HG03108 (cell line): Measurements from ENCODE around the gene SLC35E3.
"Not testable (repeated sequence)": the region's sequence is repeated elsewhere in the genome, so short reads cannot be mapped to it uniquely, and the experiment has no call there.

Experiments
- ATAC-seq: cut with Tn5 transposase; IDR thresholded peaks from one replicate; pipeline ENCODE4 v1.9.1; 2021; ENCODE audit warnings: moderate library complexity; ENCODE audit not compliant: unreplicated experiment

Gene SLC35E3

GRCh38 chr12:68793975-68794652 is 48.1 kb downstream of the SLC35E3 start:
- ATAC-seq = no peak

- no peak for ATAC-seq
Measured at GRCh38 chr12:68794653-68795251, 48.8 kb downstream of the SLC35E3 start.

- ATAC-seq = no peak
Measured at GRCh38 chr12:68796399-68796798, 50.4 kb downstream of the SLC35E3 start.

- ATAC-seq = no peak
Measured at GRCh38 chr12:68798882-68799234, 52.9 kb downstream of the SLC35E3 start.

GRCh38 chr12:68800294-68800693 is 54.3 kb downstream of the SLC35E3 start:
- ATAC-seq = no peak

GRCh38 chr12:68801124-68801523 is 55.1 kb downstream of the SLC35E3 start:
- ATAC-seq = not testable (repeated sequence)

DNA sequence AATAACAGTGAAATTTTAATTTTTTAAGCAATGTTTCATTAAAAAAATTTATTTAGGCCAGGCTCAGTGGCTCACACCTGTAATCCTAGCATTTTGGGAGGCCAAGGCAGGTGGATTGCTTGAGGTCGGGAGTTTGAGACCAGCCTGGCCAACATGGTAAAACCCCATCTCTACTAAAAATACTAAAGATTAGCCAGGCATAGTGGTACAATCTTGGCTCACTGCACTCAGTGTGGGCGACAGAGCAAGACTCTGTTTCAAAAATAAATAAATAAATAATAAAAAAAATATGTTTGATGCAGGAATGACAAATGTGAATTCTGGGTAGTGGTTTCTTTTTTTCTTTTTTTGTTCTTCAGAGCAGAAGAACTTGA is 56.4 kb downstream of the SLC35E3 start:
- ATAC-seq = not testable (repeated sequence)

DNA sequence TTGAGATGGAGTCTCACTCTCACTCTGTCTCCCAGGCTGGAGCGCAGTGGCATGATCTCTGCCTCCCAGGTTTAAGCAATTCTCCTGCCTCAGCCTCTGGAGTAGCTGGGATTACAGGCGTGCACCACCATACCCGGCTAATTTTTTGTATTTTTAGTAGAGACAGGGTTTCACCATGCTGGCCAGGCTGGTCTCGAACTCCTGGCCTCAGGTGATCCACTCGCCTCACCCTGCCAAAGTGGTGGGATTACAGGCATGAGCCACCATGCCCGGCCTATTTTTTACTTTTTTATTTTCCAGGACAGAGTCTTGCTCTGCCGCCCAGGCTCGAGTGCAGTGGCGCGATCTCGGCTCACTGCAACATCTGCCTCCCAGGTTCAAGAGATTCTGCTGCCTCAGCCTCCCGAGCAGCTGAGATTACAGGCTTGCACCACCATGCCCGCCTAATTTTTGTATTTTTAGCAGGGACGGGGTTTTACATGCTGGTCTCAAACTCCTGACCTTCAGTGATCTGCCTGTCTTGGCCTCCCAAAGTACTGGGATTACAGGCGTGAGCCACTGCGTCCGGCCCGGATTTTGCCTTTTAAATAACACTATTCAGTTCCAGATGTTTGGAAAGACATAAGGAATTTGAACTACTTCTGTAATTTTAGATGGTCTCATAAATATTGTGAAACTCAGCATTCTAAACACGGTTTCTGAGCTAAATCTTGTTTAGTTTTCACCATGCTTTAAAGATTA is 57.1 kb downstream of the SLC35E3 start:
- not testable (repeated sequence) for ATAC-seq

- ATAC-seq = no peak
Measured at GRCh38 chr12:68803948-68804656, 58.1 kb downstream of the SLC35E3 start.

DNA sequence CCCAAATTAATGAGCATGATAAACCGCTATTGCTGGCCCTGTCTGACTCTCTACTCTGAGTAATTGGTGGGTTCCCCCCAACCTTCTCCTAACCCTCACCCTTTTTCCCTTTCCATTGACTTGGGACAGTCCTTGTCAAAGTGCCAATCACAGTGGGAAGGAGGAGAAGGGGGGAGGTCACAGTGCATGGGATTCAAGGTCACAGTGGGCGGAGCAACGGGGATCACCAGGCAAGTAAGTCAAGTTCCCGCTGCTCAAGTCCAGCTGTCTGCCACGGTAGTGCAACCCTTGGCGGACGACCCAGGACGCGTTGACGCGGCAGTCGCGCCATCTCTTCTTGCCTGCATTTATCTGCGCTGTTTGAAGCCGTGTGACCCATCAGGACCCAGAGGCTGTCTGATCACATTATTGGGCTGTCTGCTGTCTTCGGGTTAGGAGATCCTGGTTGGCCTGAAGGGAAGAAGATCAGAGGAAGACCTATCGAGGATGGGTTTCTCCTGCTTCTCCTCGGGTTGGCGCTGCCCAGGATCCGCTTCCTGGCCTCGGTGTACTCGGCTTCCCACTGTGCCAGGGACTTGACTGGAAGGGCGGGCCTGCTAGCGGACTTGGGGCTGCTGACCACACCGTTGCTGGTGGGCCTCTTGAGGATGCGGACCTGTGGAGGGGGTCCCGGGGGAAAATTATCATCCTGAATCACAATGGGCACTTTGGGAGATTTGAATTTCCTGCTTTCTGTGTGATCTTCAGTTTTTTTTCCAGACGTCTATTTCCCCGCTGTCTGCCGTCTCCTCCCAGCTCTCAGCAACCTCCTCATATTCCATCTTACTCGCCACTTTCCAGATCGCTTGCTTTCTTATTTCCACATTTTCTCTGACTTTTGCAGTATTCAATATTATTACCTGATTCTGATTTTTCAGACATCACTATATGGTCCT is 58.9 kb downstream of the SLC35E3 start:
- no peak for ATAC-seq

GRCh38 chr12:68805592-68806120 is 59.7 kb downstream of the SLC35E3 start:
- no peak for ATAC-seq

DNA sequence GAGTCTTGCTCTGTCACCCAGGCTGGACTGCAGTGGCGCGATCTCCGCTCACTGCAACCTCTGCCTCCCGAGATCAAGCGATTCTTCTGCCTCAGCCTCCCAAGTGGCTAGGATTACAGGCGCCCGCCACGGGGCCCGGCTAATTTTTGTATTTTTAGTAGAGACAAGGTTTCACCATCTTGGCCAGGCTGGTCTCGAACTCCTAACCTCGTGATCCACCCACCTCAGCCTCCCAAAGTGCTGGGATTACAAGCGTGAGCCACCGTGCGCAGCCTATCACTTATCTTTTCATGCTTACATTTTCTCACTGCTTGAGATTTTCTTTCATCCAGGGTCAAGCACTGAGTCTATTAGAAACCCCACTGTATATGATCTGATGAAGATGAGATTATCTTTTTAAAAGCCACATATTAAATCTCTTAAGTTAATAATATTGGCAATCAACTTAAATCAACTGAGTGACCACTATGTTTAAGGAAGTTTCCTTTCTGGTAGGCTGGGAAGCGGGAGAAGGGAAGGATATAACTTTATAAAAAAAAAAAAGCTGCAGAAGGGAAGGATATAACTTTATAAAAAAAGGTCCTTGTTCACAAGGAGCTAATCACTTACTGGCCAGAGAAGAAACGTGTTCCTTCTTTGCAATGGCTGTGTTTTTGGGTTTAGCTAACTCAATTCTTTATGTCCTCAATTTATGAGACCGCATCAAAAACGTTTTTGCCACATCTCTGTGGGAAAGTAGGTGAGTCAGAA is 60.7 kb downstream of the SLC35E3 start:
- no peak for ATAC-seq

DNA sequence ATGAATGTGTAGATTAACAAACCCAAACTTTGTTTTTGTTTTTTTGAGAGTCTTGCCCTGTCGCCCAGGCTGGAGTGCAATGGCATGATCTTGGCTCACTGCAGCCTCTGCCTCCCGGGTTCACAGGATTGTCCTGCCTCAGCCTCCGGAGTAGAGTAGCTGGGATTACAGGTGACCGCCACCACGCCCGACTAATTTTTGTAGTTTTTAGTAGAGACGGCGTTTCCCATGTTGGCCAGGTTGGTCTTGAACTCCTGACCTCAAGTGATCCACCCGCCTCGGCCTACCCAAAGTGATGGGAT is 61.2 kb downstream of the SLC35E3 start:
- not testable (repeated sequence) for ATAC-seq

GRCh38 chr12:68807576-68808387 is 61.8 kb downstream of the SLC35E3 start, which contains the start of gene MDM2:
Gene MDM2 (plus strand): TSS chr12:68808177. CDS start chr12:68808478, 301 bp downstream.
- ATAC-seq = peak; percentile 74

DNA sequence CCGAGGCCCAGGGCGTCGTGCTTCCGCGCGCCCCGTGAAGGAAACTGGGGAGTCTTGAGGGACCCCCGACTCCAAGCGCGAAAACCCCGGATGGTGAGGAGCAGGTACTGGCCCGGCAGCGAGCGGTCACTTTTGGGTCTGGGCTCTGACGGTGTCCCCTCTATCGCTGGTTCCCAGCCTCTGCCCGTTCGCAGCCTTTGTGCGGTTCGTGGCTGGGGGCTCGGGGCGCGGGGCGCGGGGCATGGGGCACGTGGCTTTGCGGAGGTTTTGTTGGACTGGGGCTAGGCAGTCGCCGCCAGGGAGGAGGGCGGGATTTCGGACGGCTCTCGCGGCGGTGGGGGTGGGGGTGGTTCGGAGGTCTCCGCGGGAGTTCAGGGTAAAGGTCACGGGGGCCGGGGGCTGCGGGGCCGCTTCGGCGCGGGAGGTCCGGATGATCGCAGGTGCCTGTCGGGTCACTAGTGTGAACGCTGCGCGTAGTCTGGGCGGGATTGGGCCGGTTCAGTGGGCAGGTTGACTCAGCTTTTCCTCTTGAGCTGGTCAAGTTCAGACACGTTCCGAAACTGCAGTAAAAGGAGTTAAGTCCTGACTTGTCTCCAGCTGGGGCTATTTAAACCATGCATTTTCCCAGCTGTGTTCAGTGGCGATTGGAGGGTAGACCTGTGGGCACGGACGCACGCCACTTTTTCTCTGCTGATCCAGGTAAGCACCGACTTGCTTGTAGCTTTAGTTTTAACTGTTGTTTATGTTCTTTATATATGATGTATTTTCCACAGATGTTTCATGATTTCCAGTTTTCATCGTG is 62.6 kb downstream of the SLC35E3 start:
- ATAC-seq = peak; percentile 47

DNA sequence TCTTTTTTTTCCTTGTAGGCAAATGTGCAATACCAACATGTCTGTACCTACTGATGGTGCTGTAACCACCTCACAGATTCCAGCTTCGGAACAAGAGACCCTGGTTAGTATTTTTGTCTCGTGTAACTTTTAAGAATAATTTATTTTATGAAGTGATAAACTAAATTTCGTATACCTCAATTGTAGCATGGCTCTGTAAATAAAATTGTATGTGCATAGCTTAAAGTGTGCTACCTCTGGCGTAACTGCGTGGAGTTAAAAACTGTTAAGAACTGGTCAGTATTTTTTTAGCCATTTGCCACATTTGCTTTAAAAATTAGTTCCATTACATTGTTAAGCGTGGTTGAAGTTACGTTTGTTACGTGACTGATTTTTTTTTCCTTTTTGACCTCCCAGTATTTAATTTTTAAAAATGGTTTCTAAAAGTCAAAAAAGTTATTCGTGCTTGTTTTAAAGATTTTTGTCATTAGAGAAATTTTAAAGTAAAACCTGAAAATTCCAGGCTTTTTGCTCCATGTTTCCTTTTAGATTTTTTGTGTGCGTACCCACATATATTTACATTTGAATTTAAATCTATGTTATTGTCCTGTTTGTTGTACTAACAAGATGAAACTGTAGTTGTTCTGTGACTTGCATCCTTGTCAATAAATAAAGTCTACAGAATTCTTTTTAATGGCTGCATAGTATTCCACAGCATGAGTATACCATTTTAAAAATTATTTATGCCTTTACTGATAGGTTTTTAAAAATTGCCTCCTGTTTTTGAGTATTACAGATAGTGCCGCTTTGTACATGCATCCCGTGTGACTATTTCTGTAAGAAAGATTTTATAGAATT is 63.4 kb downstream of the SLC35E3 start:
- no peak for ATAC-seq

DNA sequence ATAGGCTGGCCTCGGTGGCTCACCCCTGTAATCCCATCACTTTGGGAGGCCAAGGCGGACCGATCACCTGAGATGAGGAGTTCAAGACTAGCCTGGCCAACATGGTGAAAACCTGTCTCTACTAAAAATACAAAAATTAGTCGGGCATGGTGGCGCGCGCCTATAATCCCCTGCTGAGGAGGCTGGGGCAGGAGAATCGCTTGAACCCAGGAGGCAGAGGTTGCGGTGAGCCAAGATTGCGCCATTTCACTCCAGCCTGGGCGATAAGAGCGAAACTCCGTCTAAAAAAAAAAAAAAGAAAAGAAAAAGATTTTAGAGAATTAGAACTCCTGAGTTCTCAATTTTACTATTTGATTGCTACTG is 64.0 kb downstream of the SLC35E3 start:
- ATAC-seq = not testable (repeated sequence)
